RWPE1 (cell line): Measurements from ENCODE around the gene SMPD3.
A peak's percentile ranks its signal among the peaks of the same experiment; 100 is the strongest.

Experiments used
- CTCF ChIA-PET: fragments of 350-600 bp; sonication (Branson Sonifier 250); formaldehyde crosslinking; extraction: SDS; loops from one replicate; lab custom pipeline; 2021; lab: Yijun Ruan, JAX
- POLR2A ChIA-PET: fragments of 400-600 bp; formaldehyde crosslinking; extraction: SDS; loops from one replicate; lab custom pipeline; 2020; ENCODE audit warnings: antibody characterized with exemption; ENCODE audit not compliant: low non-redundant PET; lab: Yijun Ruan, JAX
- DNase-seq: peaks from one replicate; pipeline ENCODE4 v3.0.0; 2012; ENCODE audit warnings: low spot score
- H3K27ac ChIP-seq: fragments of 450-650 bp; 2 replicates; pipeline ENCODE4 v1.5.1; 2017
- CTCF ChIP-seq: fragments of 450-650 bp; conservative IDR thresholded peaks from 2 replicates; pipeline ENCODE4 v1.5.1; 2017; ENCODE audit warnings: low read depth, mild to moderate bottlenecking

The SMPD3 gene

GRCh38 chr16:68422396-68422960 is 25.8 kb downstream of the SMPD3 start:
- no peak overlapping the region for H3K27ac ChIP-seq
- CTCF ChIA-PET = interaction anchor here (1.4 kb wide), 1 partner anchor 94 kb away, joined by 4 read pairs; no protein-coding TSS in a partner anchor

GRCh38 chr16:68421076-68421475 is 27.2 kb downstream of the SMPD3 start:
- no peak for TF ChIP-seq CTCF
- POLR2A ChIA-PET = no interaction called here
- DNase-seq = no peak
- no peak overlapping the region for H3K27ac ChIP-seq
- CTCF ChIA-PET = no interaction called here

More at GRCh38 chr16:68422396-68422960, 25.8 kb downstream of the SMPD3 start:
- TF ChIP-seq CTCF = no peak
- DNase-seq = no peak
- POLR2A ChIA-PET = no interaction called here

GRCh38 chr16:68420366-68420942 is 27.9 kb downstream of the SMPD3 start:
- ChIA-PET POLR2A (no interaction called here), CTCF (interaction anchor here (0.6 kb wide), 1 partner anchor 89 kb away, joined by 5 read pairs; no protein-coding TSS in a partner anchor)
- DNase-seq = no peak
- TF ChIP-seq CTCF = no peak
- no peak overlapping the region for H3K27ac ChIP-seq

GRCh38 chr16:68417711-68418301 is 30.5 kb downstream of the SMPD3 start:
- POLR2A ChIA-PET = no interaction called here
- CTCF ChIA-PET = interaction anchor here (0.7 kb wide), 1 partner anchor 21 kb away, joined by 3 read pairs; no protein-coding TSS in a partner anchor
- DNase-seq = peak; percentile 74
- no peak overlapping the region for H3K27ac ChIP-seq
- no peak for TF ChIP-seq CTCF

- no peak overlapping the region for H3K27ac ChIP-seq
- no peak for TF ChIP-seq CTCF
- no peak for DNase-seq
- CTCF ChIA-PET = interaction anchor here (0.6 to 0.9 kb wide), 4 partner anchors 16 to 1374 kb away, joined by 3 to 4 read pairs (median 3); no protein-coding TSS in a partner anchor
- POLR2A ChIA-PET = no interaction called here
These were observed 32.0 kb downstream of the SMPD3 start for GRCh38 chr16:68416057-68417046.

GRCh38 chr16:68414581-68414980 is 33.7 kb downstream of the SMPD3 start:
- ChIA-PET POLR2A (no interaction called here), CTCF (interaction anchor here (0.9 kb wide), 1 partner anchor 96 kb away, joined by 5 read pairs; no protein-coding TSS in a partner anchor)
- no peak for TF ChIP-seq CTCF
- DNase-seq = no peak
- H3K27ac ChIP-seq = no peak overlapping the region
